ENCODE data around the gene CADM2. TPM values are rescaled to one million over a fixed set of nuclear protein-coding genes. Genes with fewer than 3 reads are reported as not detected.

CADM2 gene
- total RNA-seq, 1 experiment from 2014 or later: not detected

DNA sequence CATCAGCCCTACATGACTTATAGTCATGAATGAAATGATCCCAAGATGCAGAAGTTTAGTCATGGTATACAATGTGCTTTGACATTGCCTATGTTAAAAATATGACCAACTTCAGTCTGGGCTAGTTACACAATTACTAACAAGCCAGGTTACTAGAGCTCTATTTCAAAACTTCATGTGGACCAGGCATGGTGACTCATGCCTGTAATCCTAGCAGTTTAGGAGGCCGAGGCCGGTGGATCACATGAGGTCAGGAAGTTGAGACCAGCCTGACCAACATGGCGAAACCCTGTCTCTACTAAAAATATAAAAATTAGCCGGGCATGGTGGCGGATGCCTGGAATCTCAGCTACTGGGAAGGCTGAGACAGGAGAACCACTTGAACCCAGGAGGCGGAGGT is 613.0 kb downstream of the CADM2 start:
- no TSS peak for BruUV-seq (replicated peaks)
- ChIA-PET CTCF (no interaction called here), POLR2A (no interaction called here), RAD21 (ENCODE audit: low non-redundant PET in 1 of 2, low total read pairs in 2 of 2, uncharacterized antibody in 2 of 2, unreplicated experiment in 2 of 2) (no interaction called here)
- Histone ChIP-seq H3K27ac (ENCODE audit: low read depth, low read length) (no peak overlapping the region), H2AFZ (ENCODE audit: low read depth, low read length, poor library complexity, severe bottlenecking) (no peak overlapping the region), H3K79me2 (ENCODE audit: insufficient read depth, low read length) (no peaks in the 10 kb centered on the region), H3K27me3 (ENCODE audit: insufficient read depth, low read length) (no peaks in the 10 kb centered on the region), H3K4me2 (ENCODE audit: low read length) (no peak overlapping the region), H3K4me3 (replicated peaks in 1 of 2; ENCODE audit: low read depth in 1 of 2, low read length in 2 of 2) (no peak overlapping the region), H3K9ac (ENCODE audit: low read length) (no peak overlapping the region), H3K4me1 (ENCODE audit: control insufficient read depth in 1 of 2, insufficient read depth in 2 of 2, low read length in 2 of 2) (no peaks in the 10 kb centered on the region), H3K36me3 (ENCODE audit: control insufficient read depth in 1 of 2, insufficient read depth in 2 of 2, low read length in 2 of 2) (no peaks in the 10 kb centered on the region), H4K20me1 (ENCODE audit: insufficient read depth) (no peaks in the 10 kb centered on the region), H3K9me2 (ENCODE audit: insufficient read depth) (no peaks in the 10 kb centered on the region), H3K9me3 (ENCODE audit: control insufficient read depth in 1 of 2, insufficient read depth in 1 of 2, low read depth in 1 of 2, low read length in 2 of 2) (no peaks in the 10 kb centered on the region; a peak in 2 of 4 replicates)
- intact Hi-C loops (cut with micrococcal nuclease): no loop called here
- ATAC-seq (no peak), DNase-seq (ENCODE audit: low read depth, low spot score) (no peak)
- TF ChIP-seq FOSL1 (IDR thresholded peaks at IDR 0.05; ENCODE audit: low read depth) (no peak), EZH2phosphoT487 (IDR thresholded peaks at IDR 0.05; ENCODE audit: borderline replicate concordance) (no peak), POLR2AphosphoS5 (IDR thresholded peaks at IDR 0.05; ENCODE audit: low read depth, low read length) (no peak), CBX3 (IDR thresholded peaks at IDR 0.05; ENCODE audit: low read depth) (no peak), JUND (IDR thresholded peaks at IDR 0.05) (no peak), ZNF274 (IDR thresholded peaks at IDR 0.05; ENCODE audit: low read depth, low read length) (no peak), EZH2 (IDR thresholded peaks at IDR 0.05) (no peak), ELF1 (IDR thresholded peaks at IDR 0.05; ENCODE audit: borderline replicate concordance, low read depth) (no peak), SIN3A (IDR thresholded peaks at IDR 0.05; ENCODE audit: low read depth) (no peak), TCF7L2 (IDR thresholded peaks at IDR 0.05; ENCODE audit: borderline replicate concordance, extremely low read depth, insufficient read depth, insufficient read length) (no peak), YY1 (IDR thresholded peaks at IDR 0.05; ENCODE audit: extremely low read depth, insufficient replicate concordance, low read depth, low read length) (no peak), SRF (IDR thresholded peaks at IDR 0.05; ENCODE audit: low read depth) (no peak)
- TF ChIP-seq, protein P1, sequence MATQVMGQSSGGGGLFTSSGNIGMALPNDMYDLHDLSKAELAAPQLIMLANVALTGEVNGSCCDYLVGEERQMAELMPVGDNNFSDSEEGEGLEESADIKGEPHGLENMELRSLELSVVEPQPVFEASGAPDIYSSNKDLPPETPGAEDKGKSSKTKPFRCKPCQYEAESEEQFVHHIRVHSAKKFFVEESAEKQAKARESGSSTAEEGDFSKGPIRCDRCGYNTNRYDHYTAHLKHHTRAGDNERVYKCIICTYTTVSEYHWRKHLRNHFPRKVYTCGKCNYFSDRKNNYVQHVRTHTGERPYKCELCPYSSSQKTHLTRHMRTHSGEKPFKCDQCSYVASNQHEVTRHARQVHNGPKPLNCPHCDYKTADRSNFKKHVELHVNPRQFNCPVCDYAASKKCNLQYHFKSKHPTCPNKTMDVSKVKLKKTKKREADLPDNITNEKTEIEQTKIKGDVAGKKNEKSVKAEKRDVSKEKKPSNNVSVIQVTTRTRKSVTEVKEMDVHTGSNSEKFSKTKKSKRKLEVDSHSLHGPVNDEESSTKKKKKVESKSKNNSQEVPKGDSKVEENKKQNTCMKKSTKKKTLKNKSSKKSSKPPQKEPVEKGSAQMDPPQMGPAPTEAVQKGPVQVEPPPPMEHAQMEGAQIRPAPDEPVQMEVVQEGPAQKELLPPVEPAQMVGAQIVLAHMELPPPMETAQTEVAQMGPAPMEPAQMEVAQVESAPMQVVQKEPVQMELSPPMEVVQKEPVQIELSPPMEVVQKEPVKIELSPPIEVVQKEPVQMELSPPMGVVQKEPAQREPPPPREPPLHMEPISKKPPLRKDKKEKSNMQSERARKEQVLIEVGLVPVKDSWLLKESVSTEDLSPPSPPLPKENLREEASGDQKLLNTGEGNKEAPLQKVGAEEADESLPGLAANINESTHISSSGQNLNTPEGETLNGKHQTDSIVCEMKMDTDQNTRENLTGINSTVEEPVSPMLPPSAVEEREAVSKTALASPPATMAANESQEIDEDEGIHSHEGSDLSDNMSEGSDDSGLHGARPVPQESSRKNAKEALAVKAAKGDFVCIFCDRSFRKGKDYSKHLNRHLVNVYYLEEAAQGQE (IDR thresholded peaks at IDR 0.05; ENCODE audit: low read depth): no peak
- TF ChIP-seq, protein P2, sequence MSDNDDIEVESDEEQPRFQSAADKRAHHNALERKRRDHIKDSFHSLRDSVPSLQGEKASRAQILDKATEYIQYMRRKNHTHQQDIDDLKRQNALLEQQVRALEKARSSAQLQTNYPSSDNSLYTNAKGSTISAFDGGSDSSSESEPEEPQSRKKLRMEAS (IDR thresholded peaks at IDR 0.05): no peak
- TF ChIP-seq, protein P3, sequence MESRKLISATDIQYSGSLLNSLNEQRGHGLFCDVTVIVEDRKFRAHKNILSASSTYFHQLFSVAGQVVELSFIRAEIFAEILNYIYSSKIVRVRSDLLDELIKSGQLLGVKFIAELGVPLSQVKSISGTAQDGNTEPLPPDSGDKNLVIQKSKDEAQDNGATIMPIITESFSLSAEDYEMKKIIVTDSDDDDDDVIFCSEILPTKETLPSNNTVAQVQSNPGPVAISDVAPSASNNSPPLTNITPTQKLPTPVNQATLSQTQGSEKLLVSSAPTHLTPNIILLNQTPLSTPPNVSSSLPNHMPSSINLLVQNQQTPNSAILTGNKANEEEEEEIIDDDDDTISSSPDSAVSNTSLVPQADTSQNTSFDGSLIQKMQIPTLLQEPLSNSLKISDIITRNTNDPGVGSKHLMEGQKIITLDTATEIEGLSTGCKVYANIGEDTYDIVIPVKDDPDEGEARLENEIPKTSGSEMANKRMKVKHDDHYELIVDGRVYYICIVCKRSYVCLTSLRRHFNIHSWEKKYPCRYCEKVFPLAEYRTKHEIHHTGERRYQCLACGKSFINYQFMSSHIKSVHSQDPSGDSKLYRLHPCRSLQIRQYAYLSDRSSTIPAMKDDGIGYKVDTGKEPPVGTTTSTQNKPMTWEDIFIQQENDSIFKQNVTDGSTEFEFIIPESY (IDR thresholded peaks at IDR 0.05; ENCODE audit: extremely low read depth, insufficient replicate concordance, low read length): no peak
